ENCODE results near the gene LHFPL6.

DNA sequence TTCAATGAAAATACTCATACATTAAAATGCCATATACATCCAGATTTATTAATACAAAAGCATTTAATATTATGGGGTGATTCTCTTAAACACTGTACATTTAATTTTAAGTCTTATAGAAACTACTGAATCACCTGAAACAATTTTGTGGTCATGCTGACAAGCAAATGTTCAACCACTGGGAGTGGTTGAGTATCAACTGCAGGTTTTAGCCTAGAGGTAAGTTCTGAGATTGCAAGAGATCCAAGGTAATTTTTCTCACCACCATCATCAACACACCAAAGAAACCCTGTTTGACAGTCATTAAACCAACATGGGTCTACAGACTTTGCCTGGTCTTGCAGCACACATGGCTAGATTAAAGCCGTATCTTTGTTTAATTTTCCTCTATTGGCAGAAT lies 196.3 kb downstream of the LHFPL6 start:
- TF ChIP-seq, protein P1, sequence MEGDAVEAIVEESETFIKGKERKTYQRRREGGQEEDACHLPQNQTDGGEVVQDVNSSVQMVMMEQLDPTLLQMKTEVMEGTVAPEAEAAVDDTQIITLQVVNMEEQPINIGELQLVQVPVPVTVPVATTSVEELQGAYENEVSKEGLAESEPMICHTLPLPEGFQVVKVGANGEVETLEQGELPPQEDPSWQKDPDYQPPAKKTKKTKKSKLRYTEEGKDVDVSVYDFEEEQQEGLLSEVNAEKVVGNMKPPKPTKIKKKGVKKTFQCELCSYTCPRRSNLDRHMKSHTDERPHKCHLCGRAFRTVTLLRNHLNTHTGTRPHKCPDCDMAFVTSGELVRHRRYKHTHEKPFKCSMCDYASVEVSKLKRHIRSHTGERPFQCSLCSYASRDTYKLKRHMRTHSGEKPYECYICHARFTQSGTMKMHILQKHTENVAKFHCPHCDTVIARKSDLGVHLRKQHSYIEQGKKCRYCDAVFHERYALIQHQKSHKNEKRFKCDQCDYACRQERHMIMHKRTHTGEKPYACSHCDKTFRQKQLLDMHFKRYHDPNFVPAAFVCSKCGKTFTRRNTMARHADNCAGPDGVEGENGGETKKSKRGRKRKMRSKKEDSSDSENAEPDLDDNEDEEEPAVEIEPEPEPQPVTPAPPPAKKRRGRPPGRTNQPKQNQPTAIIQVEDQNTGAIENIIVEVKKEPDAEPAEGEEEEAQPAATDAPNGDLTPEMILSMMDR (IDR thresholded peaks at IDR 0.05), result no peak
- TF ChIP-seq EP300 (IDR thresholded peaks at IDR 0.05), result no peak
